ENCODE data around the gene FALEC. TPM values are rescaled to one million over a fixed set of nuclear protein-coding genes. Genes with fewer than 3 reads are reported as not detected.

The FALEC gene
- total and polyA plus RNA-seq, 9 of the 15 experiments (the other 6 are each of a cell fraction or from before 2014, with no cell fraction given): 0.15 to 1.8 (median 0.53) TPM; not detected in 5

DNA sequence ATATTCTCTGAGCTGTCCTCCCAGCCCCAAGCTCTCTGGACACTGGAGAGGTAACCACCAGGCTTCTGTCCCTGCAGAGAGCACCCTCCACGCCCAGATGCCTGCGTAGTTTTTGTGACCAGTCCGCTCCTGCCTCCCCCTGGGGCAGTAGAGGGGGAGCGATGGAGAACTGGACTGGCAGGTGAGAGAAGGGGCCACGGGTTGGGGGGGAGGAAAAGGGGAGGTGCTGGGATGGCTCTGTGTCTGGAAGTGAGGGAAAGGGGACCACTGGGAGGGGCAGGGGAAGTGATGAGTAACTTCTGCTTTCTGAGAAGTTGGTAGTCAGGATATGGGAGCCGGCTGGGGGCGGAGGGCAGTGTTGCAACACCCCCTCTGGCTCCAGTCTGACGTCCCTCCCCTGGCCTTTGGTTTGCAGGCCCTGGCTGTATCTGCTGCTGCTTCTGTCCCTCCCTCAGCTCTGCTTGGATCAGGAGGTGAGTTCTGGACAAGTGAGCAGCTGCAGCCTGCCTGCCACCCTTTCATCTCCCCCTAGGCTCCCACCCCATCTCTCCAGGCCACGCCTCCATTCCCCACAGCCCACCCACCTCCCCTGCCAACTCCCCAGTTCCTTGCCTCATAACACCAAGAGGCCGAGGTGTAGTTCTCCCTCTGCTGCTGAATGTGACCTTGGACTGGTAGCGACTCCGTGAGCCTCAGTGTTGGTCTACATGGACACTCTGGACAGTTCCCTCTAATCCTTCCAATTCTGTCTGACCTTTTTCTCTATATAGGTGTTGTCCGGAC lies 36.8 kb downstream of the FALEC start (continued):
- no peak for TF ChIP-seq AFF1 (IDR thresholded peaks at IDR 0.05; ENCODE audit: low read depth in 1 of 2, partially characterized antibody in 2 of 2)
- no peak for TF ChIP-seq RHOXF2B (CRISPR knock-in tag; conservative IDR thresholded peaks at IDR 0.05)
- TF ChIP-seq SMAD2 (IDR thresholded peaks at IDR 0.05; ENCODE audit: low read depth, low read length): no peak
- TF ChIP-seq POLR2AphosphoS5 (IDR thresholded peaks at IDR 0.05; ENCODE audit: control insufficient read depth, insufficient read depth, low read depth, low read length): peak; percentile 49; the same call in 1 of the 2 replicates
- TF ChIP-seq CBX2 (IDR thresholded peaks at IDR 0.05; ENCODE audit: insufficient read depth, low read length, poor library complexity, severe bottlenecking): no peak
- peak; percentile 47; the same call in 1 of the 2 replicates for TF ChIP-seq TEAD4 (IDR thresholded peaks at IDR 0.05; ENCODE audit: low read length)
- TF ChIP-seq TEAD4 (CRISPR knock-in tag; IDR thresholded peaks at IDR 0.05; ENCODE audit: borderline replicate concordance): no peak
- TF ChIP-seq THRB (CRISPR knock-in tag; conservative IDR thresholded peaks at IDR 0.05): no peak
- peak; percentile 18 to 38; a peak in 2 of 4 replicates for TF ChIP-seq NRF1 (conservative IDR thresholded peaks at IDR 0.05 in 1 of 2, IDR thresholded peaks at IDR 0.05 in 1 of 2)
- no peak for TF ChIP-seq ARID3A (IDR thresholded peaks at IDR 0.05; ENCODE audit: borderline replicate concordance, low read depth, low read length)
- TF ChIP-seq SRSF7 (optimal IDR thresholded peaks at IDR 0.05; ENCODE audit: low read depth, low read length): no peak
- TF ChIP-seq STAG1 (CRISPR knock-in tag; IDR thresholded peaks at IDR 0.05; ENCODE audit: borderline replicate concordance): no peak; the same call in 1 of the 2 replicates
- peak; percentile 76 for TF ChIP-seq STAT5A (IDR thresholded peaks at IDR 0.05; ENCODE audit: borderline replicate concordance, low read length)
- TF ChIP-seq SRSF3 (IDR thresholded peaks at IDR 0.05; ENCODE audit: insufficient read depth, low read length): no peak
- TF ChIP-seq ZNF586 (CRISPR knock-in tag; conservative IDR thresholded peaks at IDR 0.05): 0 out of 2 replicates have a peak, but pooled peaks have one; percentile 10
- TF ChIP-seq ZNF398 (CRISPR knock-in tag; IDR thresholded peaks at IDR 0.05): no peak
- peak; percentile 58 for TF ChIP-seq POLR2B (IDR thresholded peaks at IDR 0.05; ENCODE audit: low read depth, partially characterized antibody)

Measured in K562 (cell line).